ENCODE data around the gene TBCC. TPM values are rescaled to one million over a fixed set of nuclear protein-coding genes. Genes with fewer than 3 reads are reported as not detected.

The TBCC gene
- total and polyA plus RNA-seq, 10 of the 15 experiments (the other 5 are each of a cell fraction or from before 2014, with no cell fraction given) = 2.5 to 41.9 (median 20.3) TPM

DNA sequence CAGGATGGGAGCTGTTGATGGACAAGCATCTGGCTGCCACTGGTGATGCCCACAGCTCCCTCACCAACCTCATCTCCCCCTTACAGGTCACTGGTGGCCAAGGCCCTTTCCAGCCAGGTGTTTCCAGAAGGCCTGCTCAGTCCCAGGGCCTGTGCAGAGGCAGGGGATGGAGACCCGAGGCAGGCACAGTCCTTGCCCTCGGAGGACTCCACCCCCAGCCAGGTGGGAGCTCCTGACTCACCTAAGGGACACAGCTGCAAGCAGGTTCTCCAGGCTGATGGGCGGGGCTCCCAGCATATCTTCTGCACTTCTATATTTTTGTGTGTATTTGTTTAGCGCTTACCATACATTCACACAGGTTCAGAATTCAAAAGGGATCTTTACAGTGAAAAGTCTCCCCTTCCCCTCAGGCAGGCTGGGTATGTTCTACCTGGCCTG lies 40.9 kb downstream of the TBCC start:
- ChIA-PET POLR2A (no interaction called here), SMC1A (ENCODE audit: uncharacterized antibody, unreplicated experiment) (interaction anchor here (0.8 to 1.2 kb wide), 2 partner anchors 10 to 12 kb away, joined by 3 read pairs; no protein-coding TSS in a partner anchor), RAD21 (ENCODE audit: unreplicated experiment) (no interaction called here), CTCF (interaction anchor here (0.6 kb wide), 1 partner anchor 10 kb away, joined by 3 read pairs; no protein-coding TSS in a partner anchor)
- TF ChIP-seq CREM (IDR thresholded peaks at IDR 0.05; ENCODE audit: low read depth) (no peak), MEF2A (IDR thresholded peaks at IDR 0.05; ENCODE audit: insufficient read depth, low read depth, low read length) (no peak), RAD21 (IDR thresholded peaks at IDR 0.05; ENCODE audit: insufficient read depth, low read depth, low read length) (no peak), ZSCAN29 (IDR thresholded peaks at IDR 0.05) (no peak), NFYB (IDR thresholded peaks at IDR 0.05; ENCODE audit: insufficient read depth, low read depth, low read length) (no peak), SMAD5 (IDR thresholded peaks at IDR 0.05; ENCODE audit: low read depth) (no peak), SIN3A (IDR thresholded peaks at IDR 0.05; ENCODE audit: low read depth, low read length) (no peak), ZBED1 (IDR thresholded peaks at IDR 0.05; ENCODE audit: borderline replicate concordance) (no peak), SP1 (IDR thresholded peaks at IDR 0.05; ENCODE audit: low read depth, low read length) (no peak), STAT1 (conservative IDR thresholded peaks at IDR 0.05) (no peak), HDGF (IDR thresholded peaks at IDR 0.05) (no peak), ELK1 (IDR thresholded peaks at IDR 0.05; ENCODE audit: low read depth, low read length) (no peak), YBX1 (IDR thresholded peaks at IDR 0.05) (no peak), IRF4 (IDR thresholded peaks at IDR 0.05; ENCODE audit: low read depth, low read length) (no peak)
- TF ChIP-seq, protein P1, sequence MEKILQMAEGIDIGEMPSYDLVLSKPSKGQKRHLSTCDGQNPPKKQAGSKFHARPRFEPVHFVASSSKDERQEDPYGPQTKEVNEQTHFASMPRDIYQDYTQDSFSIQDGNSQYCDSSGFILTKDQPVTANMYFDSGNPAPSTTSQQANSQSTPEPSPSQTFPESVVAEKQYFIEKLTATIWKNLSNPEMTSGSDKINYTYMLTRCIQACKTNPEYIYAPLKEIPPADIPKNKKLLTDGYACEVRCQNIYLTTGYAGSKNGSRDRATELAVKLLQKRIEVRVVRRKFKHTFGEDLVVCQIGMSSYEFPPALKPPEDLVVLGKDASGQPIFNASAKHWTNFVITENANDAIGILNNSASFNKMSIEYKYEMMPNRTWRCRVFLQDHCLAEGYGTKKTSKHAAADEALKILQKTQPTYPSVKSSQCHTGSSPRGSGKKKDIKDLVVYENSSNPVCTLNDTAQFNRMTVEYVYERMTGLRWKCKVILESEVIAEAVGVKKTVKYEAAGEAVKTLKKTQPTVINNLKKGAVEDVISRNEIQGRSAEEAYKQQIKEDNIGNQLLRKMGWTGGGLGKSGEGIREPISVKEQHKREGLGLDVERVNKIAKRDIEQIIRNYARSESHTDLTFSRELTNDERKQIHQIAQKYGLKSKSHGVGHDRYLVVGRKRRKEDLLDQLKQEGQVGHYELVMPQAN (conservative IDR thresholded peaks at IDR 0.05) = no peak
- no peak overlapping the region for H3K4me3 ChIP-seq
- no peaks in the 10 kb centered on the region for H3K27me3 ChIP-seq (replicated peaks in 1 of 2; ENCODE audit: control insufficient read depth in 2 of 2, insufficient read depth in 2 of 2, low read length in 1 of 2)
- ATAC-seq (no peak), DNase-seq (ENCODE audit: low read depth, low spot score) (no peak), FAIRE-seq (no peak)
- no peaks in the 10 kb centered on the region for H3K79me2 ChIP-seq (ENCODE audit: control insufficient read depth, insufficient read depth, low read length)
- H3K36me3 ChIP-seq (ENCODE audit: control insufficient read depth in 2 of 2, insufficient read depth in 2 of 2, low read length in 1 of 2) = no peaks in the 10 kb centered on the region
- 55% methylated on average over 4 of the region's 4 CpGs for WGBS (ENCODE audit: insufficient coverage, insufficient replicate concordance, low lambda C conversion rate, missing lambda C conversion rate)
- H3K9ac ChIP-seq (ENCODE audit: control insufficient read depth, insufficient read depth, low read length) = no peak overlapping the region
- intact Hi-C loops (cut with micrococcal nuclease; ENCODE audit: unreplicated experiment) = no loop called here
- no peak overlapping the region for H3K27ac ChIP-seq (ENCODE audit: control insufficient read depth, insufficient read depth)
- H3K4me2 ChIP-seq (ENCODE audit: control insufficient read depth, insufficient read depth) = no peak overlapping the region
- no peaks in the 10 kb centered on the region for H3K4me1 ChIP-seq (ENCODE audit: control insufficient read depth, insufficient read depth, low read length)
- no TSS peak for BruUV-seq (replicated peaks)
- H4K20me1 ChIP-seq (ENCODE audit: control insufficient read depth, insufficient read depth) = no peaks in the 10 kb centered on the region
- in situ Hi-C loops (cut with MboI) = no loop called here
- H3K9me3 ChIP-seq (replicated peaks; ENCODE audit: control insufficient read depth, insufficient read depth, low read length) = no peaks in the 10 kb centered on the region
- H2AFZ ChIP-seq (ENCODE audit: control insufficient read depth, low read depth, low read length) = no peak overlapping the region
